DND-41 (cell line): ENCODE data around the gene ZC3H11A.

Experiments
- CTCF ChIP-seq: IDR thresholded peaks from 2 replicates; pipeline ENCODE4 v1.5.1; 2012; ENCODE audit warnings: borderline replicate concordance, low read length, moderate library complexity, mild to moderate bottlenecking; ENCODE audit not compliant: poor library complexity, severe bottlenecking; ENCODE audit errors: extremely low read depth
- EZH2 ChIP-seq: IDR thresholded peaks from 3 replicates; pipeline ENCODE4 v1.6.1; 2012; ENCODE audit warnings: borderline replicate concordance, low read depth, mild to moderate bottlenecking, moderate library complexity, low read length, inconsistent platforms; ENCODE audit not compliant: severe bottlenecking

DNA sequence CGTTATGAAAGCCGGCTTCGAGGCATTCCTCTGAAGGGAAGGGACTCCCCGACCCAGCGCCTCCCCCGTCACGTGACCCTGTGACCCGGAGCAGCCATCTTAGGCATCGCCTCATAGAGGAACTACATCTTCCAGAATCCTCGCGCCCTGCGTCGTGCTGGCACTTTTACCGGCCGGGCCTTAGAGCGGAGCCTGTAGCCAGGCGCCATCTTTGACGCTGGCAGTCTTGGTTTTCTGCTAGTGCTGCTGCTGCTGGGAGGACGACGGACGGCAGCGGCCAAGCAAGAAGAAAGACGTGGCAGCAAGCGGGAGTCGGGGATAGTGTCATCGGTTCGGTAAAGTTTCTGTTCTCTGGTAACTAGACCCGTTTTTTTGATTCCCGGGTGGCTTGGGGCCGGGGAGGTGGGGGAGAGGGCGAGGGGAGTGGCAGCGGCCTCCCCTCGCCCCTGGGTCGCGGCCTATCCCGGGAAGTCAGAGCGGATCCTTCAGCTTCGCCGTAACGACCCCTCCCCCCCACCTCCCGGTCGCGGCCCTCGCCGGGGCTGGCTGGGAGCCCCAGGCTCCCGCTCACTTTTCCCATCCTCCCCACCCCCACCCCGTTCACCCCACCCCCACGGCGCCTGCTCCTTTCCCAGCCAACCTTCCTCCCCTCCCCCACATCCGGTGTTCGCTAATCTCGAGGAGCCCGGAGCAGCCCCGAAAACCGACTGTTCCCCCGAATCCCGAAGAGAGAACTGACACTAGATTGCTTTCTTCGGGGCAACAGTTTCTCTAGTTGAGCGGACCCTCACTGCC is at the start of gene ZC3H11A, which contains the start of gene ZBED6:
- peak; percentile 1 for TF ChIP-seq CTCF
- TF ChIP-seq EZH2: no peak
